OCI-LY7 (cell line): ENCODE results near the gene GCFC2. TPM values are rescaled to one million over a fixed set of nuclear protein-coding genes. Genes with fewer than 3 reads are reported as not detected.
A peak's percentile ranks its signal among the peaks of the same experiment; 100 is the strongest.

ENCODE experiments used
- BruUV-seq: library from RNA; stranded (reverse); fragments of 400-500 nt; replicated peaks from 2 replicates; lab custom pipeline; 2021; lab: Mats Ljungman, UMichigan
- CTCF ChIA-PET: fragments of 300-600 bp; sonication (Branson Sonifier 250); formaldehyde crosslinking; loops from one replicate; lab custom pipeline; 2022; ENCODE audit warnings: antibody characterized with exemption; ENCODE audit not compliant: unreplicated experiment; lab: Charles Lee
- POLR2A ChIA-PET: fragments of 300-600 bp; sonication (Branson Sonifier 250); formaldehyde crosslinking; loops from one replicate; lab custom pipeline; 2022; ENCODE audit warnings: antibody characterized with exemption; lab: Charles Lee
- DNase-seq: peaks from one replicate; pipeline ENCODE4 v3.0.0-alpha.2; 2015; ENCODE audit warnings: low spot score
- H2AFZ ChIP-seq: fragments of 200-600 bp; sonication (generic), shearing (Covaris generic); 2 replicates; pipeline ENCODE4 v1.6.1; 2014; ENCODE audit warnings: mild to moderate bottlenecking, antibody characterized with exemption, low read length, moderate library complexity
- H3K27ac ChIP-seq: fragments of 200-600 bp; sonication (generic); 2 replicates; pipeline ENCODE4 v1.5.1; 2014; ENCODE audit warnings: mixed run types, low read depth, mild to moderate bottlenecking, moderate library complexity, low read length, inconsistent platforms; ENCODE audit not compliant: poor library complexity, severe bottlenecking
- H3K36me3 ChIP-seq: fragments of 200-600 bp; sonication (generic); 2 replicates; pipeline ENCODE4 v1.6.1; 2014; ENCODE audit warnings: mild to moderate bottlenecking, antibody characterized with exemption, low read length, moderate library complexity, mixed read lengths; ENCODE audit not compliant: insufficient read depth
- H3K4me1 ChIP-seq: fragments of 200-600 bp; sonication (generic); 2 replicates; pipeline ENCODE4 v1.5.1; 2014; ENCODE audit warnings: mild to moderate bottlenecking, low read length; ENCODE audit not compliant: insufficient read depth, poor library complexity, severe bottlenecking
- H3K4me2 ChIP-seq: fragments of 200-600 bp; sonication (generic); 2 replicates; pipeline ENCODE4 v1.6.1; 2014; ENCODE audit warnings: mild to moderate bottlenecking, low read length
- H3K4me3 ChIP-seq: fragments of 200-600 bp; sonication (generic); 2 replicates; pipeline ENCODE4 v1.5.1; 2014; ENCODE audit warnings: mild to moderate bottlenecking, low read depth, low read length; ENCODE audit not compliant: poor library complexity, severe bottlenecking
- H3K79me2 ChIP-seq: fragments of 200-600 bp; sonication (generic); 2 replicates; pipeline ENCODE4 v1.6.1; 2016; ENCODE audit warnings: low read depth, mild to moderate bottlenecking, low read length, moderate library complexity, mixed read lengths; ENCODE audit not compliant: insufficient read depth
- H3K9me2 ChIP-seq: fragments of 200-600 bp; sonication (generic); 2 replicates; pipeline ENCODE4 v1.6.1; 2016; ENCODE audit warnings: mild to moderate bottlenecking, low read length, mixed read lengths; ENCODE audit not compliant: insufficient read depth
- H3K9me3 ChIP-seq: fragments of 200-600 bp; sonication (generic); 2 replicates; pipeline ENCODE4 v1.6.1; 2014; ENCODE audit warnings: mild to moderate bottlenecking, mixed run types, low read length, mixed read lengths
- H4K20me1 ChIP-seq: fragments of 200-600 bp; sonication (generic); 2 replicates; pipeline ENCODE4 v1.6.1; 2014; ENCODE audit warnings: mild to moderate bottlenecking, antibody characterized with exemption, low read length, moderate library complexity, mixed read lengths; ENCODE audit not compliant: insufficient read depth
- EZH2phosphoT487 ChIP-seq: fragments of 200-600 bp; sonication (generic); IDR thresholded peaks from 2 replicates; pipeline ENCODE4 v1.6.1; 2018; ENCODE audit warnings: low read depth, borderline replicate concordance, mild to moderate bottlenecking, mixed run types, antibody characterized with exemption, low read length, moderate library complexity, mixed read lengths
- intact Hi-C: fragments of 100-400 bp; cut with micrococcal nuclease; formaldehyde crosslinking; loops from one replicate; pipeline ENCODE4 v1.10.0; 2022; ENCODE audit not compliant: unreplicated experiment
- total RNA-seq, 2 experiments: library from RNA; depleted of rRNA in 1 of 2; stranded (reverse); fragments of >200 nt in 1 of 2; shearing (Covaris generic) in 1 of 2; gene quantifications; 2 replicates each; pipeline ENCODE4 v1.2.3, GENCODE V29; 2014 to 2022
- TF ChIP-seq, protein P1 (sequence below): fragments of 200-600 bp; sonication (generic); conservative IDR thresholded peaks from 2 replicates; pipeline ENCODE4 v1.5.1; 2014; ENCODE audit warnings: mild to moderate bottlenecking, antibody characterized with exemption, low read length, moderate library complexity, mixed read lengths

GCFC2 gene
- total RNA-seq, 2 experiments from 2014 or later: 19.3 to 21.8 TPM

GRCh38 chr2:75656563-75656962, 54.2 kb downstream of the GCFC2 start:
- Histone ChIP-seq H3K9me2 (no peaks in the 10 kb centered on the region), H3K79me2 (peaks cover 4% of the 10 kb centered on the region; the same call in 1 of the 2 replicates), H3K27ac (no peak overlapping the region), H3K36me3 (peaks cover 99% of the 10 kb centered on the region), H4K20me1 (no peaks in the 10 kb centered on the region), H3K4me3 (no peak overlapping the region), H3K4me1 (no peaks in the 10 kb centered on the region), H3K9me3 (no peaks in the 10 kb centered on the region), H2AFZ (no peak overlapping the region), H3K4me2 (no peak overlapping the region)
- TF ChIP-seq, protein P1, sequence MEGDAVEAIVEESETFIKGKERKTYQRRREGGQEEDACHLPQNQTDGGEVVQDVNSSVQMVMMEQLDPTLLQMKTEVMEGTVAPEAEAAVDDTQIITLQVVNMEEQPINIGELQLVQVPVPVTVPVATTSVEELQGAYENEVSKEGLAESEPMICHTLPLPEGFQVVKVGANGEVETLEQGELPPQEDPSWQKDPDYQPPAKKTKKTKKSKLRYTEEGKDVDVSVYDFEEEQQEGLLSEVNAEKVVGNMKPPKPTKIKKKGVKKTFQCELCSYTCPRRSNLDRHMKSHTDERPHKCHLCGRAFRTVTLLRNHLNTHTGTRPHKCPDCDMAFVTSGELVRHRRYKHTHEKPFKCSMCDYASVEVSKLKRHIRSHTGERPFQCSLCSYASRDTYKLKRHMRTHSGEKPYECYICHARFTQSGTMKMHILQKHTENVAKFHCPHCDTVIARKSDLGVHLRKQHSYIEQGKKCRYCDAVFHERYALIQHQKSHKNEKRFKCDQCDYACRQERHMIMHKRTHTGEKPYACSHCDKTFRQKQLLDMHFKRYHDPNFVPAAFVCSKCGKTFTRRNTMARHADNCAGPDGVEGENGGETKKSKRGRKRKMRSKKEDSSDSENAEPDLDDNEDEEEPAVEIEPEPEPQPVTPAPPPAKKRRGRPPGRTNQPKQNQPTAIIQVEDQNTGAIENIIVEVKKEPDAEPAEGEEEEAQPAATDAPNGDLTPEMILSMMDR: no peak
- no peak for TF ChIP-seq EZH2phosphoT487
- intact Hi-C loops: no loop called here
- DNase-seq: no peak
- no TSS peak for BruUV-seq
- ChIA-PET CTCF (no interaction called here), POLR2A (interaction anchor here (1.3 to 2.5 kb wide), 3 partner anchors 9 to 12 kb away, joined by 4 to 12 read pairs (median 6); partner anchors contain the start of gene MRPL19)

DNA sequence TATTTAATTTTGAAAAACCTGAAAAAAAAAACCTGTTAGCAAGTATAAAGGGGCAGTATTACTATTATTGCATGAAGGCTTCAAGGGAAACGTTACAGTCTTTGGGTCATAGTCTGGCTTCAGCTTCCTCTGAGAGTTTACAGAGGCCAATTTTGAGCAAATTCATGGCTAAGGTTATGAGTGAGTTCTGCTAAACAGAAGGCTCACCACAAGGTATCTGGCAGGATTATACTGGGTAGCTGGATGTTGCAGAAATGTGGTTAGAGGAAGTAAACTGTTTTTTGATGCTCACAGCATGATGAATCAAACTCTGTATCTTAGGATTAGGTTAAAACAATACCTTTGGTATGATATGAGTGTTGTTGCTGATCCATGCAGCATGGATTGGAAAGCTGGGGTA, 54.9 kb downstream of the GCFC2 start:
- CTCF ChIA-PET: no interaction called here
- TF ChIP-seq EZH2phosphoT487: no peak
- TF ChIP-seq, protein P1: no peak
- H3K4me1 ChIP-seq: no peaks in the 10 kb centered on the region
- no peaks in the 10 kb centered on the region for H3K9me2 ChIP-seq
- no peaks in the 10 kb centered on the region for H4K20me1 ChIP-seq
- intact Hi-C loops: no loop called here
- POLR2A ChIA-PET: interaction anchor here (1.2 to 2.5 kb wide), 4 partner anchors 8 to 13 kb away, joined by 4 to 12 read pairs (median 7); partner anchors contain the start of gene MRPL19
- no TSS peak for BruUV-seq
- H3K36me3 ChIP-seq: peaks cover 100% of the 10 kb centered on the region
- H3K4me3 ChIP-seq: no peak overlapping the region
- H3K9me3 ChIP-seq: no peaks in the 10 kb centered on the region
- no peak overlapping the region for H2AFZ ChIP-seq
- no peak for DNase-seq
- H3K4me2 ChIP-seq: no peak overlapping the region
- H3K79me2 ChIP-seq: peaks cover 4% of the 10 kb centered on the region; the same call in 1 of the 2 replicates
- no peak overlapping the region for H3K27ac ChIP-seq

DNA sequence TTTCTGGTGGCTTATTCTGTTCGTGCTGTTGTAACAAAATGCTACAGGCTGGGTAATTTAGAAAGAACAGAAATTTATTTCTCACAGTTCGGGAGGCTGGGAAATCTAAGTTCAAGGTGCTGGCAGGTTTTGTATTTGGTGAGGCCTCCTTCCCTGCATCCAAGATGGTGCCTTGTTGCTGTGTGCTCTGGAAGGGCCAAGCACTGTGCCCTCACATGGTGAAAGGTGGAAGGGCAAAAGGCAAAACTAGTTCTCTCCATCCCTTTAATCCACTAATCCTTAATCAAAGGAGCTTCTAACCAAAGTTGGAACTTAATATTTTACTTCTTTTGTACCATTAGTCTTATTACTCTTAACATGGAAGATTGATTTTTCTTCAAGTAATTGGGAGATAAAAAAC, 56.7 kb downstream of the GCFC2 start:
- intact Hi-C loops: no loop called here

More for the DNA sequence above, 56.7 kb downstream of the GCFC2 start:
- no peaks in the 10 kb centered on the region for H3K9me2 ChIP-seq
- no peak overlapping the region for H3K4me2 ChIP-seq
- H3K4me3 ChIP-seq: no peak overlapping the region
- ChIA-PET POLR2A (interaction anchor here (1.9 kb wide), 1 partner anchor 11 kb away, joined by 10 read pairs; no protein-coding TSS in a partner anchor), CTCF (no interaction called here)
- H2AFZ ChIP-seq: no peak overlapping the region
- no peaks in the 10 kb centered on the region for H4K20me1 ChIP-seq
- H3K36me3 ChIP-seq: peaks cover 100% of the 10 kb centered on the region
- H3K4me1 ChIP-seq: no peaks in the 10 kb centered on the region
- H3K27ac ChIP-seq: no peak overlapping the region
- BruUV-seq: no TSS peak
- no peaks in the 10 kb centered on the region for H3K9me3 ChIP-seq
- DNase-seq: no peak
- no peak for TF ChIP-seq EZH2phosphoT487
- TF ChIP-seq, protein P1: peak; percentile 34
- peaks cover 13% of the 10 kb centered on the region; the same call in 1 of the 2 replicates for H3K79me2 ChIP-seq
